ENCODE results near the gene PTPRN2. TPM values are rescaled to one million over a fixed set of nuclear protein-coding genes. Genes with fewer than 3 reads are reported as not detected.

Gene PTPRN2
- total RNA-seq, 1 experiment from 2014 or later = 2.1 TPM

- no peaks in the 10 kb centered on the region for H4K20me1 ChIP-seq (ENCODE audit: insufficient read depth)
- no peak for TF ChIP-seq POLR2A (IDR thresholded peaks at IDR 0.05; ENCODE audit: borderline replicate concordance, extremely low read depth, insufficient read depth, insufficient read length)
- TF ChIP-seq ZNF274 (IDR thresholded peaks at IDR 0.05; ENCODE audit: low read depth, low read length) = no peak
- no peak for TF ChIP-seq SP1 (IDR thresholded peaks at IDR 0.05; ENCODE audit: low read depth)
- TF ChIP-seq TCF7L2 (IDR thresholded peaks at IDR 0.05; ENCODE audit: borderline replicate concordance, extremely low read depth, insufficient read depth, insufficient read length) = no peak
- TF ChIP-seq POLR2AphosphoS5 (IDR thresholded peaks at IDR 0.05; ENCODE audit: low read depth, low read length) = no peak
- TF ChIP-seq SRF (IDR thresholded peaks at IDR 0.05; ENCODE audit: low read depth) = no peak
- no peak for TF ChIP-seq FOSL1 (IDR thresholded peaks at IDR 0.05; ENCODE audit: low read depth)
- no peak for TF ChIP-seq SIN3A (IDR thresholded peaks at IDR 0.05; ENCODE audit: low read depth)
- TF ChIP-seq JUND (IDR thresholded peaks at IDR 0.05) = no peak
- ChIA-PET POLR2A (no interaction called here), CTCF (no interaction called here), RAD21 (ENCODE audit: low non-redundant PET in 1 of 2, low total read pairs in 2 of 2, uncharacterized antibody in 2 of 2, unreplicated experiment in 2 of 2) (no interaction called here)
- peaks cover 0 to 3% of the 10 kb centered on the region in 2 experiments; a peak in 1 of 4 replicates for H3K4me1 ChIP-seq (ENCODE audit: control insufficient read depth in 1 of 2, insufficient read depth in 2 of 2, low read length in 2 of 2)
- no peak for ATAC-seq
- no peaks in the 10 kb centered on the region for H3K9me3 ChIP-seq (ENCODE audit: control insufficient read depth in 1 of 2, insufficient read depth in 1 of 2, low read depth in 1 of 2, low read length in 2 of 2)
- no peak overlapping the region for H3K4me2 ChIP-seq (ENCODE audit: low read length)
- DNase-seq (ENCODE audit: low read depth, low spot score) = no peak
- BruUV-seq (replicated peaks) = no TSS peak
- intact Hi-C loops (cut with micrococcal nuclease) = no loop called here
- no peaks in the 10 kb centered on the region for H3K27me3 ChIP-seq (ENCODE audit: insufficient read depth, low read length)
- H3K4me3 ChIP-seq (replicated peaks in 1 of 2; ENCODE audit: low read depth in 1 of 2, low read length in 2 of 2) = no peak overlapping the region
- H3K9ac ChIP-seq (ENCODE audit: low read length) = no peak overlapping the region
- no peaks in the 10 kb centered on the region for H3K9me2 ChIP-seq (ENCODE audit: insufficient read depth)
- no peak overlapping the region for H2AFZ ChIP-seq (ENCODE audit: low read depth, low read length, poor library complexity, severe bottlenecking)
- H3K36me3 ChIP-seq (ENCODE audit: control insufficient read depth in 1 of 2, insufficient read depth in 2 of 2, low read length in 2 of 2) = no peaks in the 10 kb centered on the region
- H3K27ac ChIP-seq (ENCODE audit: low read depth, low read length) = no peak overlapping the region
- no peaks in the 10 kb centered on the region for H3K79me2 ChIP-seq (ENCODE audit: insufficient read depth, low read length)
Observed at GRCh38 chr7:157574120-157574825, 1013.4 kb downstream of the PTPRN2 start.

GRCh38 chr7:157573244-157573643 is 1014.4 kb downstream of the PTPRN2 start:
- ATAC-seq (no peak), DNase-seq (ENCODE audit: low read depth, low spot score) (no peak)
- Histone ChIP-seq H3K9me3 (ENCODE audit: control insufficient read depth in 1 of 2, insufficient read depth in 1 of 2, low read depth in 1 of 2, low read length in 2 of 2) (no peaks in the 10 kb centered on the region), H3K27ac (ENCODE audit: low read depth, low read length) (no peak overlapping the region), H2AFZ (ENCODE audit: low read depth, low read length, poor library complexity, severe bottlenecking) (no peak overlapping the region), H3K79me2 (ENCODE audit: insufficient read depth, low read length) (no peaks in the 10 kb centered on the region), H4K20me1 (ENCODE audit: insufficient read depth) (no peaks in the 10 kb centered on the region), H3K4me1 (ENCODE audit: control insufficient read depth in 1 of 2, insufficient read depth in 2 of 2, low read length in 2 of 2) (peaks cover 0 to 3% of the 10 kb centered on the region in 2 experiments; a peak in 1 of 4 replicates), H3K36me3 (ENCODE audit: control insufficient read depth in 1 of 2, insufficient read depth in 2 of 2, low read length in 2 of 2) (no peaks in the 10 kb centered on the region), H3K27me3 (ENCODE audit: insufficient read depth, low read length) (no peaks in the 10 kb centered on the region), H3K4me2 (ENCODE audit: low read length) (no peak overlapping the region), H3K4me3 (replicated peaks in 1 of 2; ENCODE audit: low read depth in 1 of 2, low read length in 2 of 2) (no peak overlapping the region), H3K9me2 (ENCODE audit: insufficient read depth) (no peaks in the 10 kb centered on the region), H3K9ac (ENCODE audit: low read length) (no peak overlapping the region)
- BruUV-seq (replicated peaks) = no TSS peak
- ChIA-PET RAD21 (ENCODE audit: low non-redundant PET in 1 of 2, low total read pairs in 2 of 2, uncharacterized antibody in 2 of 2, unreplicated experiment in 2 of 2) (no interaction called here), POLR2A (no interaction called here), CTCF (no interaction called here)
- intact Hi-C loops (cut with micrococcal nuclease) = no loop called here
- TF ChIP-seq REST (IDR thresholded peaks at IDR 0.05; ENCODE audit: low read depth) (no peak), CBX3 (IDR thresholded peaks at IDR 0.05; ENCODE audit: low read depth) (no peak), EZH2phosphoT487 (IDR thresholded peaks at IDR 0.05; ENCODE audit: borderline replicate concordance) (no peak), ATF3 (IDR thresholded peaks at IDR 0.05) (no peak), JUND (IDR thresholded peaks at IDR 0.05) (no peak), ELF1 (IDR thresholded peaks at IDR 0.05; ENCODE audit: borderline replicate concordance, low read depth) (no peak), SRF (IDR thresholded peaks at IDR 0.05; ENCODE audit: low read depth) (no peak), ZNF274 (IDR thresholded peaks at IDR 0.05; ENCODE audit: low read depth, low read length) (no peak)
- TF ChIP-seq, protein P1, sequence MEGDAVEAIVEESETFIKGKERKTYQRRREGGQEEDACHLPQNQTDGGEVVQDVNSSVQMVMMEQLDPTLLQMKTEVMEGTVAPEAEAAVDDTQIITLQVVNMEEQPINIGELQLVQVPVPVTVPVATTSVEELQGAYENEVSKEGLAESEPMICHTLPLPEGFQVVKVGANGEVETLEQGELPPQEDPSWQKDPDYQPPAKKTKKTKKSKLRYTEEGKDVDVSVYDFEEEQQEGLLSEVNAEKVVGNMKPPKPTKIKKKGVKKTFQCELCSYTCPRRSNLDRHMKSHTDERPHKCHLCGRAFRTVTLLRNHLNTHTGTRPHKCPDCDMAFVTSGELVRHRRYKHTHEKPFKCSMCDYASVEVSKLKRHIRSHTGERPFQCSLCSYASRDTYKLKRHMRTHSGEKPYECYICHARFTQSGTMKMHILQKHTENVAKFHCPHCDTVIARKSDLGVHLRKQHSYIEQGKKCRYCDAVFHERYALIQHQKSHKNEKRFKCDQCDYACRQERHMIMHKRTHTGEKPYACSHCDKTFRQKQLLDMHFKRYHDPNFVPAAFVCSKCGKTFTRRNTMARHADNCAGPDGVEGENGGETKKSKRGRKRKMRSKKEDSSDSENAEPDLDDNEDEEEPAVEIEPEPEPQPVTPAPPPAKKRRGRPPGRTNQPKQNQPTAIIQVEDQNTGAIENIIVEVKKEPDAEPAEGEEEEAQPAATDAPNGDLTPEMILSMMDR (IDR thresholded peaks at IDR 0.05 in 2 of 3, conservative IDR thresholded peaks at IDR 0.05 in 1 of 3; ENCODE audit: borderline replicate concordance in 1 of 3, insufficient read depth in 1 of 3, low read depth in 2 of 3, low read length in 2 of 3) = no peak
- TF ChIP-seq, protein P2, sequence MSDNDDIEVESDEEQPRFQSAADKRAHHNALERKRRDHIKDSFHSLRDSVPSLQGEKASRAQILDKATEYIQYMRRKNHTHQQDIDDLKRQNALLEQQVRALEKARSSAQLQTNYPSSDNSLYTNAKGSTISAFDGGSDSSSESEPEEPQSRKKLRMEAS (IDR thresholded peaks at IDR 0.05) = no peak
